GM18951 (cell line): ENCODE data around the gene RELL1.

Experiments
- POLR2A ChIP-seq: IDR thresholded peaks from 4 replicates; pipeline ENCODE4 v1.6.1; 2011; ENCODE audit warnings: mild to moderate bottlenecking; ENCODE audit not compliant: insufficient read length, insufficient read depth; ENCODE audit errors: extremely low read depth
- in situ Hi-C: fragments of 300-500 bp; cut with MboI; formaldehyde crosslinking; loops from one replicate; pipeline ENCODE4 v1.12.0; 2022; ENCODE audit warnings: low sequenced_read_pairs, mixed read lengths, inconsistent platforms; ENCODE audit not compliant: unreplicated experiment

Gene RELL1

DNA sequence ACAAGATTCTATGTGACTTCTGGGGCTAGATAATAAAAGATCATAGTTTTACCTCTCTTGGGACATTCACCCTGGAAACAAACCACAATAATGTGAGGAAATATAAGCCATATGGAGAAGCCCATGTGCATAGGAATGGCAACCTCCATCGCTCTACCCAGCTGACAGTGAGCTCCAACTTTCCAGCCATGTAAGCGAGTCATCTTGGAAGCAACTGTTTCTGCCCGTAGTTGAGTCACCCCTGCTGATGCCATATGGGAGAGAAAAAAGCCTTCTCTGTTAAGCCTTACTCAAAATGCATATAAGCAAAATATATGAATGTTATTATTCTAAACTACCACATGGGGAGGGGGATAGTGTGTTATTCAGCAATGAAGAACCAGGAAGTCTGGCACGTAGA, 31.4 kb upstream of the RELL1 start:
- in situ Hi-C loops = no loop called here
- TF ChIP-seq POLR2A = no peak

DNA sequence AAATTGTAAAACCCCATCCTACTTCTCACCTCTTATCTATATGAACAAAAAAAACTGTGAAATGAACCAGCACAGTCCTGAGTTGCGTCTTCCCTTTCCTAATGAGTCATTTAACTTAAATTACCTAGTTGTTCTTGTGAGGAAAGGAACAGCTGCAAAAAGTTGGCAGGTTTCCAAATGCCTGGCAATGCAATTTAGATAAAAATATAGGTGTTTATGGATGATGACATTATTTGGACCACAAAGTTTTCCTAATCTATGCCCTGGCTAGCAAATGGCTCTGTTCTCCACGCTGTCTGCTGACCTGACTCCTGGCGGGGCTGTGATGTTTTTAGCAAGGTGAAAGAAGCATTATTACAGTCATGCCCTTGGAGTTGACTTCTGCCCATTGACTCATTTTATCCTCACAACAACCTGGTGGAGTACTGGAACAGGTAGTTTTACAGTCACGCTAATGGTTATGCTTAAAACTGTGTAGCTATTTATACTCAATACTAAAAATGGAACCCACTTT, 29.8 kb upstream of the RELL1 start:
- no peak for TF ChIP-seq POLR2A
- in situ Hi-C loops = no loop called here

DNA sequence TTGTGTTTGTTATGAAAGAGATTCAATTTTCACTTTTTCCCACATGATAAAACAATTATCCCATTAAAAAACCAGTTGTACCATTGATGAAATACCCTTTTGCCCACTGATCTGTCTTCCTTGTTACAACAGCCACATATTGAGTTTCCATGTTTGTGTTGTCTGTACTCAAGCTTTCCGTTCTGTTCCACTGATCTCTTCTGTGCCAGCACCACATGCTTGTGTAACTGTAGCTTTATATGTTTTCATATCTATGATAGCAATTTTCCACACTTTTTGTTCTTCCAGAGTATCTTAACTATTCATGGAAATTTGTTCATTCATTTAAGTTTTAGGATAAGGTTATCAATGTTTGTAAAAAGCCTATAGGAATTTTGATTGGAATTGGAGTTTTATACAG, 24.3 kb upstream of the RELL1 start:
- no peak for TF ChIP-seq POLR2A
- in situ Hi-C loops = no loop called here

DNA sequence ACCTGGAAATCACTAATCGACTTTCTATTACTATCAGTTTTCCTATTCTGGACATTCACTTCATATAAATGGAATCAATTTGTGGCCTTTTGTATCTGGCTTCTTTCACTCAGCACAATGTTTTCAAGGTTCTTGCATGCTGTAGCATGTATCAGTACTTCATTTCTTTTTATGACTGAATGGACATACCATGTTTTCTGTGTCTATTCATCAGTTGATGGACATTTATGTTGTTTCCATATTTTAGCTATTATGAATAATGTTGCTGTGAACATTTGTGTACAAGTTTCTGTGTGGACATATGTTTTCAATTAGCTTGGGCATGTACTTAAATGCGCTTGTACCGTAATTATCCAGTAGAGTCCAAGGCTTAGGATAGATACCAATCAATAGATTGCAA, 19.9 kb upstream of the RELL1 start:
- in situ Hi-C loops = no loop called here
- TF ChIP-seq POLR2A = no peak

DNA sequence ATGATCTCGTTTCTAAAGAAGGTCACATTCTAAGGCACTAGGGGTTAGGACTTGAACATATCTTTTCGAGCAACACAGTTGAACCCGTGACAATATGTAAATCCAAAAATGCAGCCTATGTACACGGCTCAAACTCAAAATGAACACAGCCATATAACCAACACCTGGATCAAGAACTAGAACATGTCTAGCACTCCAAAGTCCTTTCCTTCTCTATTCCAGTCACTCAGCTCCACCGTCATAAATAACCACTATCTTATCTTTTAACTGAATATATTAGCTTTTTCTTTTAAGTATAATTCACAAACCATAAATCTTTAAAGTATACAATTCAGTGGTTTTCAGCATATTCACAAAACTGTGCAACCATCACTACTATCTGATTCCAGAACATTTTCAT, 19.4 kb upstream of the RELL1 start:
- TF ChIP-seq POLR2A = no peak
- in situ Hi-C loops = no loop called here

DNA sequence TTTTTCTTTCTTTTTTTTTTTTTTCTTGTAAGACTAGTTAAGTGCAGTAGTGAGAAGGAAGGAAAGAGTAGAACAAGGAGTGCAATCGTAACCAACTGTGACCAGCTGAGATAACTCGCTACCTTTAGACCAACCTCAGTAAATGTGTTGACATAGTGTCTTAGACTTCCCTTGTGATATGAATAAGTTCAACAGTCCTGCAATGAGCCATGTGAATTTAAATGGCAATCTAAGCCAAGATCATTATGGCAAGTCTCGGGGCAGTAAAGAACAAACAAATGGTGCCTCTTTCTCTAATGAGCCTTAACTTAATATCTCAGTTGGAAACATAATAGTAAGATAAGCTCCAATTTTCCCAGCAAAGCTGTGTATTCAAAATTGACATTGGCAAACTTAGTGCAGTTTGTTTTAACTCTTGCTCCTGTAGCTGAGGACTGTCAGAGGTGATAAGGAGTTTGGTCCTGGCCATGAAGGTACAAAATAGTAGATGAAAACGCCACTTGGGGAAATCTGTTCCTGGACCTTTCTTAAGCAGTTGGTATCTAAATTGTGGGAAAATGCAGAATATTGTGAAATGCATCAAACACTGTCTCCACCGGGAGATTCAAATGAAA, 13.8 kb upstream of the RELL1 start:
- in situ Hi-C loops = no loop called here
- no peak for TF ChIP-seq POLR2A

DNA sequence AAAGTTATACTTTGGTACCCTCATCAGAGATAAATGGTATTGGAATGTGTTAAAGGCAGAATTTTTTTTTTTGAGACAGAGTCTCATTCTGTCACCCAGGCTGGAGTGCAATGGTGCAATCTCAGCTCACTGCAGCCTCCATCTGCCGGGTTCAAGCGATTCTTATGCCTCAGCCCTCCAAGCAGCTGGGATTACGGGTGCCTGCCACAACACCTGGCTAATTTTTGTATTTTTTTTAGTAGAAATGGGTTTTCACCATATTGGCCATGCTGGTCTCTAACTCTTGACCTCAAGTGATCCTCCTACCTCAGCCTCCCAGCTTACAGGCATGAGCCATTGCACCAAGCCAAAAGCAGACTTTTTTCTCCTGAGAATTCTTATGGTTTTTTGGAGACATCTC, 11.4 kb upstream of the RELL1 start:
- TF ChIP-seq POLR2A = no peak
- in situ Hi-C loops = no loop called here

DNA sequence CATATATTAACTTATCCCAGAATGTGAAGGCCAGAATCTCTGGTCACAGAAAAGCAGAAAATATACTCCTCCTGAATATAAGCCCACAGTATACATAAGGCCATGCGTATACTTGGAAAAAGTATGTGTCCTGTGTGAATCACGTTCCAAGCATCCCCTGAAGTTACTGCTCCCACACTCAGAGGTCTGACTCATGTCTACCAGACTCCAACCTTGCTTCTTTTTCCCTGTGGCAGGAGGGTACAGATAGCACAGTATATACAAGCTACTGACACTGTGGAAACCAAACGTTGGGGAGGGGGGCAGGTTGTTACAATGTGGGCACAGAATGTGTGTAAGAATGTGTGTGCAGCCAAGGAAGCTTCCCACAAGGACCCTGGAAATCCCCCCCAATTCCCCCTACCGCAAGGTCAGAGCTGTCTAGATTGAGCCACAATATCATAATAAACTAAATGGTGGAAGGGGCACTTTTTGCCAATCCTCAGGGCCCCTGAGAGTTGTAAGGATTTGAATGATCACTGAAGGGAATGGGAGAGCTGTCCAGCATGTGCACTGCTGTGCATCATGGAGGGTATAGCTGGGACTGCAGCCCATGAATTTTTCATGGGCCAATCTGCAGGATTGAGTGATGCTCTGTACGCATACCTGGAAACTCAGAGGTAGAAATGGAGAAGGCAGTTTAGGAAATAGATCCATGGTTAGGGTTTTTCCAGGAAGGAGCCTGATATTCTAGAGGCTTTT, 7.4 kb upstream of the RELL1 start:
- no peak for TF ChIP-seq POLR2A
- in situ Hi-C loops = no loop called here

DNA sequence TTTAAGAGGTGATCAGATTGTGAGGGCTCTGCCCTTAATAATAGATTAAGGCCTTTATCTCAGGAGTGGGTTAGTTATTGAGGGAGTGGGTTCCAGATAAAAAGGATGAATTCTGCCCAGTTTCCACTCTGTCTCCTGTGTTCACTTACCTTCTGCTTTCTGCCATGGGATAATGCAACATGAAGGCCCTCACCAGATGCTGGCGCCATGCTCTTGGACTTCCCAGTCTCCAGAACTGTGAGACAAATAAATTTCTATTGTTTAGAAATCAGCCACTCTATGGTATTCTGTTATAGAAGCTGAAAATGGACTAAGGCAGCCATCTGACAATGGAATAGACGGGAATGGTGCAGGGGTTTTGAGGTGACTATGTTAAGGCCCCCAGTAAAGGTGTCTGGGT, 6.9 kb upstream of the RELL1 start:
- in situ Hi-C loops = no loop called here
- no peak for TF ChIP-seq POLR2A

DNA sequence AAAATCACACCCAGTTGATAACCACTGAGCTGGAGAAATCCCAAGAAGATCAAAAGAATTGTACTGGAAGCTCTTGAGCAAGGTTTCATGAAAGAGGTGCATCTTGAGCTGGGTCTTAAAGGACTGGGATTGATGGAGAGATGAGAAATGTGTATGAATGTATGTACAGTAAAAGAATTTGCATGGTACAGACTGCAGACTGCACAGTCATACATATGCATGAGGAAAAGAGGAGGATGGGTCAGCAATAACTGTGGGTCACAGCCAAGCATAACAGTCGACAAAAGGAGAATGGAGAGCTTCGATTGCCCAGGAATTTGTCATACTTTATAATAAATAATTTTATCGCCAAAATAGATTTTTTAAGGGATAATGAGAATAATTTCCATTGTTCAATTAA, 4.8 kb upstream of the RELL1 start:
- in situ Hi-C loops = no loop called here

DNA sequence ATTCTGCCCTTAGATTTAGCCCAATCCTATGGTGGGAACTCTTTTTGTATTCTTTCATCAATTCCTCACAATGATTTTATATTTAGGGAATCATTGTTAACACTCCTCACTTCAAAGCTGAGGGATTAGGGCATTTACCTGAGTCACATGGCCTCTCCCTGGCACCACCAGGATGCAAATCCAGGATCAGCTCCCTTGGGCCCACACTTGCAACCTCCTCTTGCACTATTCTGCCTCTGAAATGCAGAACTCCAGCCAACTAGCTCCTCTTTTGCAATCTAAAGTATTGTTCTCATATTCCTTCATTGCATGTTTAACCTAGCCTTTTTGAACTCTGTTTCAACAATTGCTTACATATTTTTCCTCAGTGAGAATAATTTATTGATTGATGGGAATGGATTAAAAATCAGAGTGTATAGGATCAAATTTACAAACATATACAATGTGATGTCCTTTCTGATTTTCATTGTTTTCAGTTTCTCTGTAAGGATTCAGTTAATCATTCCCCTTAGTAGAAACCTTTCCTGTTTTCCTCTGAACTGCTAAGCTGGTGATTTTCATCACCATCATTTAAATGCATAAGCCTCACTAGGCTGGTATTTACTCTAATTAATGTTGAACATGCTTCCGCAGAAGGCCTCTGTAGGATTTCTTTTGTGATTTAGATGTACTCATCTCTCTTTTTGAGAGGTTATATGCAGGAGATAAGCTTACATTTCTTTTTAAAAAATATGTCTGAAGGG, 3.3 kb upstream of the RELL1 start:
- in situ Hi-C loops = no loop called here
- no peak for TF ChIP-seq POLR2A

More for the DNA sequence above, 4.8 kb upstream of the RELL1 start:
- no peak for TF ChIP-seq POLR2A

DNA sequence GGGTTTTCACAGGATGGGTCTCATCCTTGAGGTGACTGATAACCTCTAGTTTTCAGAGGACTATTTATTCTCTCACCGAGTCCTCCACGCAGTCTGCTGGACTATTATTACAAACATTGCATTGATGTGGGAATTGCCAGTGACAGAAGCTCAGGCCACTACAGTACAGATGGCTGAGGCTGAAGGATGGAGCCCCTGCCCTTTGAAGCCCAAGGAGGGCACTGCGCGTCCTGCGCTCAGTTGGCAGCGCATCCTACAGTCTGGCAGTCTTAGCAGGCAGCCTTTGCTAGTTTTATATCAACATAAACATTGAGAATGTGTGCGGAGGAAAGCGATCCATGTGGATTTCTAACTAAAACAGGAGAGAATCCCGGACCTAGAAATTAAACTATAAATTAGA, 1.5 kb upstream of the RELL1 start:
- in situ Hi-C loops = no loop called here
- TF ChIP-seq POLR2A = no peak

DNA sequence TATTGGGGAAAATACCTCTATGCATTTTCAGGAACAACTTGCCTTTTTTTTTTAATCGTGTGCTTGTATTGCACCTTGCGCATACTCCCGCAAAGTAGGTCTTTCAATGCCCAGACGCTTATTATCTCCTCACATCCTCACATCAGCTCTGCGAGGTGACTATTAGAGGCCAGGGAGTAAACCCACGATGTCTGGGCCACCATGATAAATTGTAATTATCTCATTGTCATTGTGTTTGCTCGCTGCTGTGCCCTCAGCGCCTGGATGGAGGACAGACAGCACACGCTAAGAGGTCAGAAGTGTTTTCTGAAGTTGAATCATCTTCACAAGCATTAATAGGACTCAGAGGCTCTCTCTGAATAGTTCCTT, 1.0 kb upstream of the RELL1 start:
- in situ Hi-C loops = no loop called here
- TF ChIP-seq POLR2A = no peak

DNA sequence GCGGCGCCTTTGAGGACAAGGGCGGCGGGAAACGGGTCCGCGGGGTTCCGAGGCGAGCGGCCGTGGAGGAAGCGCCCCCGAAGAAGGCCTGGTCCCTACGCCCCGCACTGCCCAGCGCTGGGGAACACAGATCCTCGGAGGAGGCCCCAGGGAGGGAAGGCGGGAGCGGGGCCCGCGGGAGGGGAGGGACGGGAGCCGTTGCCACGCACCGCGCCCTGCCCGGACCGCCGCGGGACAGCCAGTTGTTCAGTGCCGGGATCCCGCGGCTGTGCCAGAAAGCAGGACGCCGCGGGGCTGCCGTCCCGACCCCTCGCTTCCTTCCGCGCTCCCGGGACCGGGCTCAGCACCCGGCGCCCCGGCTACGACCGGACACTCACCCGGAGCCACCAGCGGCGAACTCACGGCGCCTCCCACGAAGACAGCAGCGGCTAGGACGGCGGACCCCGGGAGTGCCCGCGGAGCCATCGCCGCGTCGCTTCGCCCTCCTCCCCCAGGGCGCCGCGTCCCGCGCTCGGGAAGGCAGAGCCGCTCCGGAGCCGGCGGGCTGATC, 278 bp downstream of the RELL1 start:
- in situ Hi-C loops = no loop called here
- TF ChIP-seq POLR2A = peak; percentile 90
